ENCODE results near the gene SLC5A11. TPM values are rescaled to one million over a fixed set of nuclear protein-coding genes. Genes with fewer than 3 reads are reported as not detected.

Gene SLC5A11
- total RNA-seq, 1 donor from 2014 or later = 0.63 TPM

DNA sequence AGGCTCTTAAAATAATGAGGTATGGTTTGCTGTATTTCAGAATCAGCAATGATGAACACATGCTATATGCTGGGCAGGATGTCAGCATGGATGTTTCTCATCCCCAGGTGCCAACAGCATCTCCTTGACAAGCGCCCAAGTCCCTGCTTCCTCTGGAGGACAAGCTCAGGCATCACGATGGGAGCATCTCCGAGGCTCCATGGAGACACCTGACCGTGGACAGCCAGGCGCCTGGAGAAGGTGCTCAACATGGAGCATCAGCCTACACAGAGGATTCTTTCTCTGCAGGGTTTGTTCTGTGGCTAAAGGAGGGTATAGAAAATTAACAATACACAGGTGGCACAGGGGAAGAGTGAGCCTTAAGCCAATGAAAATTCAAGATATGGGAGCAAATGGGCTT, 72.1 kb downstream of the SLC5A11 start:
- no peaks in the 10 kb centered on the region for H3K27me3 Mint-ChIP-seq
- H3K4me3 Mint-ChIP-seq = no peak overlapping the region
- DNase-seq (ENCODE audit: extremely low spot score, unreplicated experiment) = no peak
- peaks cover 17% of the 10 kb centered on the region for H3K36me3 Mint-ChIP-seq
- no peaks in the 10 kb centered on the region for H3K4me1 Mint-ChIP-seq (ENCODE audit: unreplicated experiment)
- TF ChIP-seq, protein P1, sequence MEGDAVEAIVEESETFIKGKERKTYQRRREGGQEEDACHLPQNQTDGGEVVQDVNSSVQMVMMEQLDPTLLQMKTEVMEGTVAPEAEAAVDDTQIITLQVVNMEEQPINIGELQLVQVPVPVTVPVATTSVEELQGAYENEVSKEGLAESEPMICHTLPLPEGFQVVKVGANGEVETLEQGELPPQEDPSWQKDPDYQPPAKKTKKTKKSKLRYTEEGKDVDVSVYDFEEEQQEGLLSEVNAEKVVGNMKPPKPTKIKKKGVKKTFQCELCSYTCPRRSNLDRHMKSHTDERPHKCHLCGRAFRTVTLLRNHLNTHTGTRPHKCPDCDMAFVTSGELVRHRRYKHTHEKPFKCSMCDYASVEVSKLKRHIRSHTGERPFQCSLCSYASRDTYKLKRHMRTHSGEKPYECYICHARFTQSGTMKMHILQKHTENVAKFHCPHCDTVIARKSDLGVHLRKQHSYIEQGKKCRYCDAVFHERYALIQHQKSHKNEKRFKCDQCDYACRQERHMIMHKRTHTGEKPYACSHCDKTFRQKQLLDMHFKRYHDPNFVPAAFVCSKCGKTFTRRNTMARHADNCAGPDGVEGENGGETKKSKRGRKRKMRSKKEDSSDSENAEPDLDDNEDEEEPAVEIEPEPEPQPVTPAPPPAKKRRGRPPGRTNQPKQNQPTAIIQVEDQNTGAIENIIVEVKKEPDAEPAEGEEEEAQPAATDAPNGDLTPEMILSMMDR (conservative IDR thresholded peaks at IDR 0.05) = no peak
- H3K9me3 Mint-ChIP-seq = no peaks in the 10 kb centered on the region
- no peak overlapping the region for H3K27ac Mint-ChIP-seq

DNA sequence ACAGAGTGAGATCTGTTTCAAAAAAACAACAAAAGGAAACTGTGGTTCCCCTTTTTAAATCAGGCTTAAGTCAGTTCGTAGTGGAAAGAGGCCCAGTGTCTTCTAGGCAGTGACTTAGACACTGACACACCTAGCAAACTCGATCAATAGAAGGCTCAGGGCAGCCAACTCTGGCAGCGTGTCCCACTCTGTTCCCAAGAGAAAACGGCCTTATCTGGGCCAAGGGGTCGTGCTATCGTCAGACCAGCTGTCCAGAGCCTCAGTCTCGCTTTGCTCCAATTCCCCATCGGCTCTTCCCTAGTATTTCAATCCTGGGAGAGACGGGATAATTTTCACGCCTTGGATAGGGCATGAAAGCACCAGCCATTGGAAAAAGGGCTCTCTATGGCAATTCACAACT, 72.9 kb downstream of the SLC5A11 start:
- Mint-ChIP-seq H3K9me3 (no peaks in the 10 kb centered on the region), H3K4me1 (ENCODE audit: unreplicated experiment) (no peaks in the 10 kb centered on the region), H3K36me3 (peaks cover 17% of the 10 kb centered on the region), H3K27ac (no peak overlapping the region), H3K4me3 (no peak overlapping the region), H3K27me3 (no peaks in the 10 kb centered on the region)
- TF ChIP-seq, protein P1 (conservative IDR thresholded peaks at IDR 0.05) = no peak
- DNase-seq (ENCODE audit: extremely low spot score, unreplicated experiment) = no peak

DNA sequence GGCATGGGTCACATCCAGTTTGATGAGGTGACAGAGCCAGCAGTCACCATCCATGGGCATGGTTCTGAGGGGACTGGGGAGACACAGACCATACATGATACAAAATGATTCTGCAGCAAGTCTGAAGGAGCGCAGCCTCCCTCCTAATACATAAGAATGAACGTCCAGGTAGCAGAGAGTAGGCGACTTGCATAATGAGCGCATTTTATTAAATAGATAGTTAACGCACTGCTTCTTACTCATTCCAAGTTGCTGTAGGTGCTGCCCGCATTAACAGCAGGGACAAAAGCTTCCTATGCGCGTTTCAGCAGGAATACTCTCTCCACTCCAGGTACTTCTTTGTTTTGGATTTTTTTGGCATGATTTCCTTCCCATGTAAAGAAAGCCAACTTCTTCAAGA, 73.8 kb downstream of the SLC5A11 start:
- no peaks in the 10 kb centered on the region for H3K4me1 Mint-ChIP-seq (ENCODE audit: unreplicated experiment)
- no peaks in the 10 kb centered on the region for H3K27me3 Mint-ChIP-seq
- H3K9me3 Mint-ChIP-seq = no peaks in the 10 kb centered on the region
- no peak overlapping the region for H3K4me3 Mint-ChIP-seq
- H3K36me3 Mint-ChIP-seq = peaks cover 17% of the 10 kb centered on the region
- no peak overlapping the region for H3K27ac Mint-ChIP-seq
- no peak for DNase-seq (ENCODE audit: extremely low spot score, unreplicated experiment)
- TF ChIP-seq, protein P1 (conservative IDR thresholded peaks at IDR 0.05) = no peak

DNA sequence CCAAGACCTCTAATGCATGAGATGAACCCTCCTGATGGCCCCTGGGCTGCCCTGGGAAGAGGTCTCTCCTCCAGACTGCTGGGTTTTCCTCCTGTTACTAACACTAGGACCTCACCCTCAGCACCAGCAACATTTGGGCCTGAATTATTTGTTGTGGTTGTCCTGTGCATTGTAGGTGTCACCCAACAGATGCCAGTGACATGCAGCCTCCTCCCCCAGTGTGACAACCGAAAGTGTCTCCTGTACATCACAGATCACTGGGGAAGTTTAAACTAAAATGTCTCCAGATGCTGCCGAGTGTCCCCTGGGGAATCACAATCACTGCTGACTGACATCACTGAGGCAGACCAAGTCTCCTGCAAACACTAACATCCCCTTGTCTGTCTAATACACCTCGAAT, 74.8 kb downstream of the SLC5A11 start:
- no peak for DNase-seq (ENCODE audit: extremely low spot score, unreplicated experiment)
- H3K4me3 Mint-ChIP-seq = no peak overlapping the region
- no peak overlapping the region for H3K27ac Mint-ChIP-seq
- H3K27me3 Mint-ChIP-seq = no peaks in the 10 kb centered on the region
- H3K4me1 Mint-ChIP-seq (ENCODE audit: unreplicated experiment) = no peaks in the 10 kb centered on the region
- no peaks in the 10 kb centered on the region for H3K9me3 Mint-ChIP-seq
- TF ChIP-seq, protein P1 (conservative IDR thresholded peaks at IDR 0.05) = no peak
- H3K36me3 Mint-ChIP-seq = peaks cover 17% of the 10 kb centered on the region

DNA sequence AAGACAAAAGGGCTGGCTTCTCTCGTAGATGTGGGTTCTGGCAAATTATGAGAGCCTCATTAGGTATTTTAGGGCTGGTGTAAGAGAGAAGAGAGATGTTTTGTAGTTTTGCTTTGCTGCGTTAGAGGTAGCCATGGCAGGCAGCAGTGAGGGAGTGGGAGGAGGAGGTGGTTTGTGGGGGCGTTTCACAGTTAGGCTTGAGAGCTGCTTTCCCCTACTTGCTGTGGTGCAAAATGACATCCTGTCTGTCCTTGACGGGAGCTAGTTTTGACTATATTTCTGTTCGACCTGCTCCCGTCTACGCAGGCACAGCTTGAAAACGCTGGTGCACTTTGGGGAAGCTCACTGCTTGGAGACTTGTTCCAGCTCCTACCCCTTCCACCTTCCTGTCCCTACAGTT, 75.5 kb downstream of the SLC5A11 start:
- H3K27me3 Mint-ChIP-seq = no peaks in the 10 kb centered on the region

More for the DNA sequence above, 75.5 kb downstream of the SLC5A11 start:
- Mint-ChIP-seq H3K4me3 (no peak overlapping the region), H3K36me3 (peaks cover 17% of the 10 kb centered on the region), H3K4me1 (ENCODE audit: unreplicated experiment) (no peaks in the 10 kb centered on the region), H3K27ac (no peak overlapping the region), H3K9me3 (no peaks in the 10 kb centered on the region)
- TF ChIP-seq, protein P1 (conservative IDR thresholded peaks at IDR 0.05) = no peak
- no peak for DNase-seq (ENCODE audit: extremely low spot score, unreplicated experiment)

Measured in type B pancreatic cell (in vitro differentiated cells).